ENCODE data around the gene MLIP.

Gene MLIP

GRCh38 chr6:54264581-54265272, 153.5 kb downstream of the MLIP start:
- WGBS (ENCODE audit: extremely low coverage, insufficient coverage, insufficient read length), result no CpG with 5 or more reads among the region's 4 CpGs
- H3K14ac ChIP-seq (ENCODE audit: low read length), result no peak overlapping the region

GRCh38 chr6:54266400-54266923, 155.2 kb downstream of the MLIP start:
- Histone ChIP-seq H3K27ac (ENCODE audit: low read depth, low read length) (no peak overlapping the region), H4K12ac (ENCODE audit: low read depth, low read length) (no peak overlapping the region)
- no CpG with 5 or more reads among the region's 5 CpGs for WGBS (ENCODE audit: extremely low coverage, insufficient coverage, insufficient read length)

More at GRCh38 chr6:54264581-54265272, 153.5 kb downstream of the MLIP start:
- H2BK5ac ChIP-seq (ENCODE audit: low read depth, low read length, poor library complexity), result no peak overlapping the region
- no peaks in the 10 kb centered on the region for H3K27me3 ChIP-seq (ENCODE audit: insufficient read depth, low read length)
- H3K4ac ChIP-seq (ENCODE audit: low read depth, low read length), result no peak overlapping the region
- H2AK5ac ChIP-seq (ENCODE audit: low read length), result no peak overlapping the region
- no peaks in the 10 kb centered on the region for H3K9me3 ChIP-seq (ENCODE audit: insufficient read depth, low read depth, low read length)
- no peaks in the 10 kb centered on the region for H3K79me2 ChIP-seq (ENCODE audit: control insufficient read depth, insufficient read depth, low read length, poor library complexity)
- H2BK120ac ChIP-seq (ENCODE audit: insufficient read depth, low read length, poor library complexity), result no peak overlapping the region
- no peak overlapping the region for H3K27ac ChIP-seq (ENCODE audit: low read depth, low read length)
- no peaks in the 10 kb centered on the region for H3K36me3 ChIP-seq (ENCODE audit: control insufficient read depth in 1 of 2, insufficient read depth in 2 of 2, low read length in 2 of 2)
- H4K8ac ChIP-seq (ENCODE audit: low read depth, low read length), result no peak overlapping the region
- H3K9ac ChIP-seq (ENCODE audit: low read length), result no peak overlapping the region
- H2AFZ ChIP-seq (ENCODE audit: insufficient read depth, low read length, poor library complexity), result no peak overlapping the region
- no peak overlapping the region for H3K18ac ChIP-seq (ENCODE audit: low read length)
- H3K4me3 ChIP-seq (ENCODE audit: low read depth, low read length), result no peak overlapping the region
- H2BK12ac ChIP-seq (ENCODE audit: low read length), result no peak overlapping the region
- no peak overlapping the region for H4K12ac ChIP-seq (ENCODE audit: low read depth, low read length)
- no peaks in the 10 kb centered on the region for H3K4me1 ChIP-seq (ENCODE audit: control insufficient read depth in 1 of 2, insufficient read depth in 2 of 2, low read length in 2 of 2)
- no peak overlapping the region for H3K4me2 ChIP-seq (ENCODE audit: low read length)
- no peak overlapping the region for H4K91ac ChIP-seq (ENCODE audit: low read depth, low read length)
- H3K79me1 ChIP-seq (ENCODE audit: low read length), result no peaks in the 10 kb centered on the region
- H3K23ac ChIP-seq (ENCODE audit: low read length), result no peak overlapping the region
- DNase-seq, result no peak

GRCh38 chr6:54267798-54268197, 156.6 kb downstream of the MLIP start:
- Histone ChIP-seq H3K27ac (ENCODE audit: low read depth, low read length) (no peak overlapping the region), H3K4me1 (ENCODE audit: control insufficient read depth in 1 of 2, insufficient read depth in 2 of 2, low read length in 2 of 2) (no peaks in the 10 kb centered on the region), H3K79me2 (ENCODE audit: control insufficient read depth, insufficient read depth, low read length, poor library complexity) (no peaks in the 10 kb centered on the region), H3K23ac (ENCODE audit: low read length) (no peak overlapping the region), H2BK12ac (ENCODE audit: low read length) (no peak overlapping the region), H3K36me3 (ENCODE audit: control insufficient read depth in 1 of 2, insufficient read depth in 2 of 2, low read length in 2 of 2) (no peaks in the 10 kb centered on the region), H4K91ac (ENCODE audit: low read depth, low read length) (no peak overlapping the region), H2BK5ac (ENCODE audit: low read depth, low read length, poor library complexity) (no peak overlapping the region), H3K79me1 (ENCODE audit: low read length) (no peaks in the 10 kb centered on the region), H3K27me3 (ENCODE audit: insufficient read depth, low read length) (no peaks in the 10 kb centered on the region), H4K12ac (ENCODE audit: low read depth, low read length) (no peak overlapping the region), H2AK5ac (ENCODE audit: low read length) (no peak overlapping the region), H3K14ac (ENCODE audit: low read length) (no peak overlapping the region), H2BK120ac (ENCODE audit: insufficient read depth, low read length, poor library complexity) (no peak overlapping the region), H3K9ac (ENCODE audit: low read length) (no peak overlapping the region), H3K4me2 (ENCODE audit: low read length) (no peak overlapping the region), H4K8ac (ENCODE audit: low read depth, low read length) (no peak overlapping the region), H3K18ac (ENCODE audit: low read length) (no peak overlapping the region), H3K9me3 (ENCODE audit: insufficient read depth, low read depth, low read length) (no peaks in the 10 kb centered on the region), H3K4ac (ENCODE audit: low read depth, low read length) (no peak overlapping the region), H3K4me3 (ENCODE audit: low read depth, low read length) (no peak overlapping the region), H2AFZ (ENCODE audit: insufficient read depth, low read length, poor library complexity) (no peak overlapping the region)
- peak; percentile 27 to 85 for DNase-seq
- WGBS (ENCODE audit: extremely low coverage, insufficient coverage, insufficient read length), result no CpG with 5 or more reads among the region's 2 CpGs

More at GRCh38 chr6:54266400-54266923, 155.2 kb downstream of the MLIP start:
- H2BK120ac ChIP-seq (ENCODE audit: insufficient read depth, low read length, poor library complexity), result no peak overlapping the region
- no peak overlapping the region for H3K4me2 ChIP-seq (ENCODE audit: low read length)
- no peak overlapping the region for H3K23ac ChIP-seq (ENCODE audit: low read length)
- no peaks in the 10 kb centered on the region for H3K27me3 ChIP-seq (ENCODE audit: insufficient read depth, low read length)
- no peak overlapping the region for H2AFZ ChIP-seq (ENCODE audit: insufficient read depth, low read length, poor library complexity)
- no peaks in the 10 kb centered on the region for H3K9me3 ChIP-seq (ENCODE audit: insufficient read depth, low read depth, low read length)
- no peak overlapping the region for H3K14ac ChIP-seq (ENCODE audit: low read length)
- no peaks in the 10 kb centered on the region for H3K4me1 ChIP-seq (ENCODE audit: control insufficient read depth in 1 of 2, insufficient read depth in 2 of 2, low read length in 2 of 2)
- no peak overlapping the region for H2BK12ac ChIP-seq (ENCODE audit: low read length)
- H2BK5ac ChIP-seq (ENCODE audit: low read depth, low read length, poor library complexity), result no peak overlapping the region
- H3K36me3 ChIP-seq (ENCODE audit: control insufficient read depth in 1 of 2, insufficient read depth in 2 of 2, low read length in 2 of 2), result no peaks in the 10 kb centered on the region
- no peak overlapping the region for H3K18ac ChIP-seq (ENCODE audit: low read length)
- H2AK5ac ChIP-seq (ENCODE audit: low read length), result no peak overlapping the region
- no peak for DNase-seq
- H4K91ac ChIP-seq (ENCODE audit: low read depth, low read length), result no peak overlapping the region
- no peak overlapping the region for H3K4me3 ChIP-seq (ENCODE audit: low read depth, low read length)
- no peak overlapping the region for H3K9ac ChIP-seq (ENCODE audit: low read length)
- H3K79me2 ChIP-seq (ENCODE audit: control insufficient read depth, insufficient read depth, low read length, poor library complexity), result no peaks in the 10 kb centered on the region
- no peak overlapping the region for H4K8ac ChIP-seq (ENCODE audit: low read depth, low read length)
- H3K79me1 ChIP-seq (ENCODE audit: low read length), result no peaks in the 10 kb centered on the region
- H3K4ac ChIP-seq (ENCODE audit: low read depth, low read length), result no peak overlapping the region

GRCh38 chr6:54273214-54273820, 162.1 kb downstream of the MLIP start:
- Histone ChIP-seq H4K8ac (ENCODE audit: low read depth, low read length) (no peak overlapping the region), H3K27ac (ENCODE audit: low read depth, low read length) (no peak overlapping the region), H2AK5ac (ENCODE audit: low read length) (no peak overlapping the region), H2BK5ac (ENCODE audit: low read depth, low read length, poor library complexity) (no peak overlapping the region), H2BK120ac (ENCODE audit: insufficient read depth, low read length, poor library complexity) (no peak overlapping the region), H3K23ac (ENCODE audit: low read length) (no peak overlapping the region), H3K18ac (ENCODE audit: low read length) (no peak overlapping the region), H3K36me3 (ENCODE audit: control insufficient read depth in 1 of 2, insufficient read depth in 2 of 2, low read length in 2 of 2) (no peaks in the 10 kb centered on the region), H4K91ac (ENCODE audit: low read depth, low read length) (no peak overlapping the region), H3K4me3 (ENCODE audit: low read depth, low read length) (no peak overlapping the region), H3K14ac (ENCODE audit: low read length) (no peak overlapping the region), H3K27me3 (ENCODE audit: insufficient read depth, low read length) (no peaks in the 10 kb centered on the region), H2AFZ (ENCODE audit: insufficient read depth, low read length, poor library complexity) (no peak overlapping the region), H3K79me2 (ENCODE audit: control insufficient read depth, insufficient read depth, low read length, poor library complexity) (no peaks in the 10 kb centered on the region), H3K79me1 (ENCODE audit: low read length) (no peaks in the 10 kb centered on the region), H3K4me2 (ENCODE audit: low read length) (no peak overlapping the region), H3K9me3 (ENCODE audit: insufficient read depth, low read depth, low read length) (no peaks in the 10 kb centered on the region), H2BK12ac (ENCODE audit: low read length) (no peak overlapping the region), H4K12ac (ENCODE audit: low read depth, low read length) (no peak overlapping the region), H3K9ac (ENCODE audit: low read length) (no peak overlapping the region), H3K4ac (ENCODE audit: low read depth, low read length) (no peak overlapping the region), H3K4me1 (ENCODE audit: control insufficient read depth in 1 of 2, insufficient read depth in 2 of 2, low read length in 2 of 2) (no peaks in the 10 kb centered on the region)
- WGBS (ENCODE audit: extremely low coverage, insufficient coverage, insufficient read length), result 100% methylated on average over 1 of the region's 6 CpGs
- DNase-seq, result no peak
